SKM-1 treated with dmso at 0.1 percent for 144 hours (cell line): ENCODE data around the gene SRRT.

Experiments used
- DNase-seq: peaks from one replicate; lab custom pipeline; 2025; ENCODE audit not compliant: unreplicated experiment; lab: John Stamatoyannopoulos, UW

SRRT gene

GRCh38 chr7:100874577-100875355 lies at the start of gene SRRT:
Gene SRRT (plus strand): TSS chr7:100875103. CDS start chr7:100875591, 488 bp downstream.
- DNase-seq, result peak; percentile 97

- no peak for DNase-seq
Observed at GRCh38 chr7:100825215-100825671, 49.7 kb upstream of the SRRT start.

- no peak for DNase-seq
Observed at GRCh38 chr7:100825751-100826513, 49.0 kb upstream of the SRRT start.

- DNase-seq, result no peak
Observed at GRCh38 chr7:100826514-100827329, 48.2 kb upstream of the SRRT start.

GRCh38 chr7:100827330-100828226 lies 47.3 kb upstream of the SRRT start, which contains the start of gene EPHB4:
Gene EPHB4 (minus strand): TSS chr7:100827523. CDS start chr7:100827030, 493 bp downstream.
- peak; percentile 17 for DNase-seq

- DNase-seq, result no peak
Observed at GRCh38 chr7:100829150-100829716, 45.7 kb upstream of the SRRT start.

GRCh38 chr7:100830396-100830795 lies 44.5 kb upstream of the SRRT start:
- no peak for DNase-seq

- no peak for DNase-seq
Observed at GRCh38 chr7:100832281-100832633, 42.6 kb upstream of the SRRT start.

GRCh38 chr7:100835903-100836811 lies 38.7 kb upstream of the SRRT start:
- DNase-seq, result no peak

GRCh38 chr7:100836812-100837098 lies 38.1 kb upstream of the SRRT start:
- DNase-seq, result no peak

- no peak for DNase-seq
Observed at GRCh38 chr7:100837099-100837836, 37.6 kb upstream of the SRRT start.

- DNase-seq, result no peak
Observed at GRCh38 chr7:100839361-100839760, 35.5 kb upstream of the SRRT start.

GRCh38 chr7:100840470-100841100 lies 34.3 kb upstream of the SRRT start:
- DNase-seq, result no peak

GRCh38 chr7:100847360-100847759 lies 27.5 kb upstream of the SRRT start:
- DNase-seq, result no peak

GRCh38 chr7:100852048-100852872 lies 22.6 kb upstream of the SRRT start, which contains the start of gene SLC12A9:
Gene SLC12A9 (plus strand): TSS chr7:100852713. CDS start chr7:100854198, 1,485 bp downstream.
- peak; percentile 85 for DNase-seq

- DNase-seq, result no peak
Observed at GRCh38 chr7:100854146-100854895, 20.6 kb upstream of the SRRT start.
